SIG-M5 (cell line): ENCODE data around the gene STPG3.

Source experiments
- DNase-seq: peaks from one replicate; lab custom pipeline; 2025; lab: John Stamatoyannopoulos, UW

STPG3 gene

DNA sequence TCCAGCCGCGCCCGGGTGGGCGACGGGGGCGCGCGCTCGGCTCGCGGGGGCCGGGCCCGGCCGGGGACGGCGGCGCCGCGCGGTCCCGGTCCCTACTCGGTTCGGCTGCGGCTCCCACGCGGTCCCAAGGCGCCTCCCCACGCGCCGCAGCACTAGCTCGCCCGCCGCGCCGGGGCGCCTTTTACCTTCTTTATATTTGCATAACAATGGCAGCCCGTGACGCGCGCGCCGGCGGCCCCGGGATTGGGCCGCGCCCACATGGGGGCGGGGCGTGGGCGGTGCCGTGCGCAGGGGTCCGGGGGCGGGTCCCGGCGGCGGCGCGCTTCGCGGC is 51.0 kb downstream of the STPG3 start, which contains the start of gene NRARP:
Gene NRARP, minus strand, starts transcription at position 154 of the 331 bp plus-strand sequence. CDS start 343 bp downstream, outside the sequence.
- DNase-seq: peak; percentile 11

DNA sequence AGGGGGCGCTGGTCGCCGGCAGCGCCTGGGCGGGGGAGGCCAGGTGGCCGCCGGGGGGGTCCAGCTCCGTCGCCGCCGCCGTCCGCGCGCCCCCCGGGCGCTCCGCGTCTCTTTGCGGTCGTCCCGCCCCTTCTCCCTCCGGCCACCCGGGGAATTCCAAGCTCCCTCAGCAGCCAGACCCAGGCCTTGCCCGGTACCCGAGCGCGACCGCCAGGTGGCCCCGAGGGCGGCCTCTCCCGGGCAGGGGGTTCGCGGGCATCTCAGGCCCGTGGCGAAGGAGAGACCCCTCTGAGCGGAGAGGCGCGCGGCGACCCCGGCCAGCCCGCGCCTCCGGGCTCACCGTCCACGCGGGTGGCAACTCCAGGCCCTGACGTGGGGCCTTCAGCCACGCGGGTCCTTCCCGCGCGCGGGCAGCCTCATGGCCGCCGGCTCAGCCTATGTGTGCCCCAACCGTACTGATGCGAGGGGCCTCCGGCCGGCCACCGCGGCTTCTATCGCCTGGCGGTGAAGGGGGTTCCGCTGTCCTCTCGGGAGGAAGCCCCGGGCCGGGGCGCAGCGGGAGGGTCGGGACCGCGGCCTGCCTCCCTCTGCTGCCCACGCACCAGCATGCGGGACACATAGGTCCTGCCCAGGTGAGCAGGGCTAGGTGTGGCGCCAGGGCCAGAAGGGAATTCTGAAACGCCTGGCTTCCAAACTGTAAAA is 51.5 kb downstream of the STPG3 start:
- DNase-seq: no peak
